Measurements from ENCODE around the gene CEP135.

GRCh38 chr4:56078866-56079265, 130.1 kb downstream of the CEP135 start:
- TF ChIP-seq EZH2 (IDR thresholded peaks at IDR 0.05; ENCODE audit: borderline replicate concordance, insufficient read depth, low read depth, low read length, poor library complexity, severe bottlenecking), result no peak
- TF ChIP-seq, protein P1, sequence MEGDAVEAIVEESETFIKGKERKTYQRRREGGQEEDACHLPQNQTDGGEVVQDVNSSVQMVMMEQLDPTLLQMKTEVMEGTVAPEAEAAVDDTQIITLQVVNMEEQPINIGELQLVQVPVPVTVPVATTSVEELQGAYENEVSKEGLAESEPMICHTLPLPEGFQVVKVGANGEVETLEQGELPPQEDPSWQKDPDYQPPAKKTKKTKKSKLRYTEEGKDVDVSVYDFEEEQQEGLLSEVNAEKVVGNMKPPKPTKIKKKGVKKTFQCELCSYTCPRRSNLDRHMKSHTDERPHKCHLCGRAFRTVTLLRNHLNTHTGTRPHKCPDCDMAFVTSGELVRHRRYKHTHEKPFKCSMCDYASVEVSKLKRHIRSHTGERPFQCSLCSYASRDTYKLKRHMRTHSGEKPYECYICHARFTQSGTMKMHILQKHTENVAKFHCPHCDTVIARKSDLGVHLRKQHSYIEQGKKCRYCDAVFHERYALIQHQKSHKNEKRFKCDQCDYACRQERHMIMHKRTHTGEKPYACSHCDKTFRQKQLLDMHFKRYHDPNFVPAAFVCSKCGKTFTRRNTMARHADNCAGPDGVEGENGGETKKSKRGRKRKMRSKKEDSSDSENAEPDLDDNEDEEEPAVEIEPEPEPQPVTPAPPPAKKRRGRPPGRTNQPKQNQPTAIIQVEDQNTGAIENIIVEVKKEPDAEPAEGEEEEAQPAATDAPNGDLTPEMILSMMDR (IDR thresholded peaks at IDR 0.05), result no peak
